ENCODE data around the gene ST13.
"Not testable (repeated sequence)": the region's sequence is repeated elsewhere in the genome, so short reads cannot be mapped to it uniquely, and the experiment has no call there.

ST13 gene

DNA sequence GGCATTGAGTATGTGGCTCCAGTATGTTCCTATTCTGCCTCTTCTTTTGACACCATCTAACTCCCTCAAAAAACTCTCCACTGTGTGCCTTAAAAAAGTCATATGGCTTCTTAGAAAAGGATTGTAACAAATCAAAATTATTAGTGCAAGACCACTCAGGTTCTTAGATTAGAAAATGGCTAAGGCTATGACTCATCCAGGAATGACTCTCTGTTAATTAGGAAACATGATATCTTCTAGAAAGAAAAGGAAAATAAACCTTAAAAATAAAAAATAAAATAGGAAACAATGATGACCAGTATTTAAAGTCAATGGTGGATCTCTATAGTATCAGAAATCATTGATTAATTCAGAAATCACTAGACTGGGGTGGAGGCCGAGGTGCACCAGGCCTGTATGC is 59.0 kb downstream of the ST13 start:
- TF ChIP-seq, protein P1, sequence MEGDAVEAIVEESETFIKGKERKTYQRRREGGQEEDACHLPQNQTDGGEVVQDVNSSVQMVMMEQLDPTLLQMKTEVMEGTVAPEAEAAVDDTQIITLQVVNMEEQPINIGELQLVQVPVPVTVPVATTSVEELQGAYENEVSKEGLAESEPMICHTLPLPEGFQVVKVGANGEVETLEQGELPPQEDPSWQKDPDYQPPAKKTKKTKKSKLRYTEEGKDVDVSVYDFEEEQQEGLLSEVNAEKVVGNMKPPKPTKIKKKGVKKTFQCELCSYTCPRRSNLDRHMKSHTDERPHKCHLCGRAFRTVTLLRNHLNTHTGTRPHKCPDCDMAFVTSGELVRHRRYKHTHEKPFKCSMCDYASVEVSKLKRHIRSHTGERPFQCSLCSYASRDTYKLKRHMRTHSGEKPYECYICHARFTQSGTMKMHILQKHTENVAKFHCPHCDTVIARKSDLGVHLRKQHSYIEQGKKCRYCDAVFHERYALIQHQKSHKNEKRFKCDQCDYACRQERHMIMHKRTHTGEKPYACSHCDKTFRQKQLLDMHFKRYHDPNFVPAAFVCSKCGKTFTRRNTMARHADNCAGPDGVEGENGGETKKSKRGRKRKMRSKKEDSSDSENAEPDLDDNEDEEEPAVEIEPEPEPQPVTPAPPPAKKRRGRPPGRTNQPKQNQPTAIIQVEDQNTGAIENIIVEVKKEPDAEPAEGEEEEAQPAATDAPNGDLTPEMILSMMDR (IDR thresholded peaks at IDR 0.05; ENCODE audit: low read depth, low read length): no peak
- no peak overlapping the region for H3K4me3 ChIP-seq (ENCODE audit: low read depth, low read length)
- in situ Hi-C loops (cut with HindIII; ENCODE audit: low sequenced_read_pairs): no loop called here
- peak; percentile 34 for DNase-seq (ENCODE audit: low read depth, low spot score)

DNA sequence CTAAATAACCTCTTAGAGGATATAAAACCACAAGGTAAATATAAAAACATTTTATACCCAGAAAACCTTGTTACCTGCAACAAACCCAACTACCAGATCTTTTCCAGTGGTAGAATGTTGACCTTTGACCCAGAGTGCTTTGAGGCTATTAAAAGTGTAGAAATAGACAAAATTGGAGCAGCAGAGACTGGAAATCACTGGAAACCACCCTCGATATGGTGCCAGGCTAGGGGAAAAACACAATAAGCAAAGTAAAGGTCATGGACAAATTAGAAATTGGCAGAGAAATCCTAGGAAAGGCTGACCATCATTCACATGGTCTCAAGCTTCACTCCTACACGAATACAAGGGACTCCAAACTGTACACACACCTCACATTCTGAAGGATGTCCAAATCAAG is 64.0 kb downstream of the ST13 start:
- in situ Hi-C loops (cut with HindIII; ENCODE audit: low sequenced_read_pairs): no loop called here
- no peak overlapping the region for H3K4me3 ChIP-seq (ENCODE audit: low read depth, low read length)
- no peak for DNase-seq (ENCODE audit: low read depth, low spot score)
- TF ChIP-seq, protein P1 (IDR thresholded peaks at IDR 0.05; ENCODE audit: low read depth, low read length): no peak

DNA sequence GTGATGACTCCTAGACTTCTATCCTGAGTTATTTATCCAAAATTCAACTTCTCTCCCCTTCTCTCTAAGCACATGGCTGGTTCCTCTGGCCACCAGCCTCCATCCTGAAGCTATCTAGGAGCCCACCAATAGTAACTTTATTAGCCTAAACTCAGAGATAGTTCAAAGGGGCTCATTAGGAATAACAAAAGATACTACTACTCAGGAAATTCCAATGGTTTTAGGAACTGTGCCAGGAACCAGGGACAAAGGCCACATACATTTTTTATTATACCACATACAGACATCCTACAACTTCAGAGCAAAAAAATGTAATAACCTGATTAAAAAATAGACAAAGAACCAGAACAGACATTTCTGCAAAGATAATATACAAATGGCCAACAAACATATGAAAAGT is 65.2 kb downstream of the ST13 start:
- in situ Hi-C loops (cut with HindIII; ENCODE audit: low sequenced_read_pairs): no loop called here
- no peak overlapping the region for H3K4me3 ChIP-seq (ENCODE audit: low read depth, low read length)
- TF ChIP-seq, protein P1 (IDR thresholded peaks at IDR 0.05; ENCODE audit: low read depth, low read length): no peak

DNA sequence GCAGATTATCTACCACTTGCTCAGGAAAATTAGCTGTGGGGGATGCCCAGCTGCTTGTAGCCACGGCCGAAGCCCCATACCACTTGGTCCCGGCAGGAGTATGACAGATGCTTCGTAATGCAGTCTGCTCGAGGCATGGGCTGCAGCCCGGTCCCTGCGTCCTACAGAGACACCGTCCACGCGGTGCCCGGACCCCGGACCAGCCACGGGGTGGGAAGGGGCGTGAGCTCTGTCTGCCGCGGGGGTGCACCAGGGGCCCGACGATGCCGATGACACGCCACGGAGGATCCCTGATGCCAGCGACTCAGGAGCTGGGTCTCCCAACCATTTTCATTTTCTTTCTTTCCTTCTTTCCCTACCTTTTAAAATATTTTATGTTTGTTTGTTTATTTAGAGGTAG is 67.3 kb downstream of the ST13 start:
- no peak overlapping the region for H3K4me3 ChIP-seq (ENCODE audit: low read depth, low read length)
- in situ Hi-C loops (cut with HindIII; ENCODE audit: low sequenced_read_pairs): no loop called here
- TF ChIP-seq, protein P1 (IDR thresholded peaks at IDR 0.05; ENCODE audit: low read depth, low read length): no peak
- DNase-seq (ENCODE audit: low read depth, low spot score): no peak

More for the DNA sequence above, 65.2 kb downstream of the ST13 start:
- peak; percentile 41 for DNase-seq (ENCODE audit: low read depth, low spot score)

DNA sequence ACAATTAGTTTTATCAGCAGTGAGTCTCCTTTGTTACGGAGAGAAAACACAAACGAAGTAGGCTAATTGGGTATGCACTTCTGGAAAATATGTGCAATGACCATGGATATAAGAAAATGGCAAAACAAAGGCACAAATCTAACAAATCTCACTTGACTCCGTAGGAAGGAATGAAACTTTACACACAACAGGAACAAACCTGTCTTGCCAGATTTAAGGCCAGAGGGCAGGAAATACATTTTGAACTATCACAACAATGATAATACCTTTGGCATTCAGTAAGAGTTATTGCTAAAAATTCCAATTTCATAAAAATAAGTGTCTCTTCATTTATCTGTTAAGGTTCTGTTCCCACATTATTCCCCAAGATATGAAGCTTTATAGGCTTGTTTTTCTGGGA is 73.9 kb downstream of the ST13 start:
- TF ChIP-seq, protein P1 (IDR thresholded peaks at IDR 0.05; ENCODE audit: low read depth, low read length): no peak
- in situ Hi-C loops (cut with HindIII; ENCODE audit: low sequenced_read_pairs): no loop called here
- no peak overlapping the region for H3K4me3 ChIP-seq (ENCODE audit: low read depth, low read length)
- DNase-seq (ENCODE audit: low read depth, low spot score): no peak

DNA sequence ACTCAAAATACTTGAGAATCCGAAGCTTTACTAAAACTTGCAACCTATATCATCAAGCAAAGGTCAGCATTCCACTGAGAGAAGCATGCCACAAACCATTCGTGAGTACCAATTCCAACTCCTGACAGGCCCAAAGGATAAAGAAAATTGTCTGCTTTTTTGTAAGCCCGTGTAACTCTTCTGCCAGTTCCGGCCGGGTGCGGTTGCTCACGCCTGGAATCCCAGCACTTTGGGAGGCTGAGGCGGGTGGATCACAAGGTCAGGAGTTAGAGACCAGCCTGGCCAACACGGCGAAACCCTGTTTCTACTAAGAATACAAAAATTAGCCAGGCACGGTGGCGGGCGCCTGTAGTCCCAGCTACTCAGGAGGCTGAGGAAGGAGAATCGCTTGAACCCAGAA is 74.7 kb downstream of the ST13 start:
- in situ Hi-C loops (cut with HindIII; ENCODE audit: low sequenced_read_pairs); H3K4me3 ChIP-seq (ENCODE audit: low read depth, low read length); DNase-seq (ENCODE audit: low read depth, low spot score): not testable (repeated sequence)

Data from astrocyte of the spinal cord (primary cell).